MCF 10A (cell line): ENCODE measurements around the gene SEPTIN8. TPM values are rescaled to one million over a fixed set of nuclear protein-coding genes. Genes with fewer than 3 reads are reported as not detected.

ENCODE experiments used
- BruUV-seq: library from RNA; stranded (reverse); fragments of 400-500 nt; replicated peaks from 2 replicates; lab custom pipeline; 2021; lab: Mats Ljungman, UMichigan
- CTCF ChIA-PET: fragments of 300-600 bp; sonication (Branson Sonifier 250); formaldehyde crosslinking; extraction: SDS; loops from one replicate; lab custom pipeline; 2021; ENCODE audit warnings: antibody characterized with exemption, inconsistent platforms; lab: Yijun Ruan, JAX
- POLR2A ChIA-PET: fragments of 300-600, 350-650 bp; sonication (Branson Sonifier 250); formaldehyde crosslinking; extraction: SDS; loops from one replicate; lab custom pipeline; 2020; ENCODE audit warnings: antibody characterized with exemption, inconsistent platforms; lab: Yijun Ruan, JAX
- DNase-seq: peaks from one replicate; pipeline ENCODE4 v3.0.0-alpha.2; 2018; ENCODE audit not compliant: unreplicated experiment
- H3K27ac Mint-ChIP-seq: one replicate; pipeline ENCODE4 v1.8.0; 2022; ENCODE audit warnings: mild to moderate bottlenecking, low read depth, mixed read lengths; ENCODE audit not compliant: unreplicated experiment
- H3K27me3 Mint-ChIP-seq: one replicate; pipeline ENCODE4 v1.8.0; 2022; ENCODE audit warnings: mixed read lengths; ENCODE audit not compliant: insufficient read depth, unreplicated experiment
- H3K36me3 Mint-ChIP-seq: one replicate; pipeline ENCODE4 v1.8.0; 2022; ENCODE audit warnings: mild to moderate bottlenecking, moderate library complexity, mixed read lengths; ENCODE audit not compliant: insufficient read depth, unreplicated experiment
- H3K4me1 Mint-ChIP-seq: one replicate; pipeline ENCODE4 v1.8.0; 2022; ENCODE audit warnings: mixed read lengths; ENCODE audit not compliant: insufficient read depth, unreplicated experiment
- H3K4me3 Mint-ChIP-seq: one replicate; pipeline ENCODE4 v1.8.0; 2022; ENCODE audit warnings: mild to moderate bottlenecking, moderate library complexity, mixed read lengths; ENCODE audit not compliant: unreplicated experiment
- H3K9me3 Mint-ChIP-seq: one replicate; pipeline ENCODE4 v1.8.0; 2022; ENCODE audit warnings: mixed read lengths; ENCODE audit not compliant: unreplicated experiment
- intact Hi-C: fragments of 100-400 bp; cut with micrococcal nuclease; formaldehyde crosslinking; loops from 2 replicates; pipeline ENCODE4 v1.14.1; 2022
- total RNA-seq: library from RNA; stranded (reverse); gene quantifications from 2 replicates; pipeline ENCODE4 v1.2.3, GENCODE V29; 2022
- TF ChIP-seq, protein P1 (sequence below): fragments of 200-600 bp; IDR thresholded peaks from one replicate; pipeline ENCODE4 v1.8.0; 2022; ENCODE audit warnings: antibody characterized with exemption, mild to moderate bottlenecking; ENCODE audit not compliant: unreplicated experiment

SEPTIN8 gene
- total RNA-seq, 1 experiment from 2014 or later = 34.8 TPM

DNA sequence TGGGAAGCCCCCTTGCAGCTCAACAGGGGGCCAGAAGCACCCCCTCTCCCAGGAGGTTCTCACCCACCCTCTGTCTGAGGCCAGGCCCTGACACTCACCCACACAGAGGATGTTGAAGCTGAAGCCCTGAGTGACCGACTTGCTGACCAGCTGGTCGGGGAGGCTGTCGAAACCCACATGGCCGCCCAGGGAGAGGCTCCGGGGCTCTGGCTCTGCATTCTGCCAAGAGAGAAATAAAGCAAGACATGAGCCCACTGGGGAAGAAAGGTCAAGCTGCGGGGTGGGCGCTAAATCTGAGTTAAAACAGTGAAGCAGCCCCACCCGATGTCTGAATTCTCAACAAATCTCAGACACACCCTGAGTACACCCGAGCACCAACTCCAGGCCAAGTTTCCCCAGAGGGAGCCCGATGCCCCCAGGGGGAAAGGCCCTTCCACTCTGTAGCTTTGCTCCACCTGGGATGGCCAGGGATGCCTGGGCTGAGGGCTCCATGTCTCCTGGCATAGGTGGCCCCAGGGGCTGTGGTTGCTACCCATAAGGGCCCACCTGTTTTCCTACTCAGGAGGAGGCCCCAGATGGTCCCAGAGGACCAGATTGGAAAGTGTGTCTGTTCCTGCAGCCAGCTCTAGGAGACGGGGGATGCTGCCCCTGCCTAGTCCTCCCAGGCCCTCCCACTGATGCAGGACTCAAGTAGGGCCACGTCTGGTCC, 11.6 kb downstream of the SEPTIN8 start:
- no peak overlapping the region for H3K4me3 Mint-ChIP-seq
- no TSS peak for BruUV-seq
- peaks cover 16% of the 10 kb centered on the region for H3K36me3 Mint-ChIP-seq
- intact Hi-C loops = no loop called here
- H3K9me3 Mint-ChIP-seq = no peaks in the 10 kb centered on the region
- H3K4me1 Mint-ChIP-seq = no peaks in the 10 kb centered on the region
- CTCF ChIA-PET = interaction anchor here (1.2 kb wide), 1 partner anchor 99 kb away, joined by 3 read pairs; no protein-coding TSS in a partner anchor
- no peak overlapping the region for H3K27ac Mint-ChIP-seq
- POLR2A ChIA-PET = interaction anchor here (0.7 kb wide), 1 partner anchor 16 kb away, joined by 4 read pairs; no protein-coding TSS in a partner anchor
- no peak for DNase-seq
- TF ChIP-seq, protein P1, sequence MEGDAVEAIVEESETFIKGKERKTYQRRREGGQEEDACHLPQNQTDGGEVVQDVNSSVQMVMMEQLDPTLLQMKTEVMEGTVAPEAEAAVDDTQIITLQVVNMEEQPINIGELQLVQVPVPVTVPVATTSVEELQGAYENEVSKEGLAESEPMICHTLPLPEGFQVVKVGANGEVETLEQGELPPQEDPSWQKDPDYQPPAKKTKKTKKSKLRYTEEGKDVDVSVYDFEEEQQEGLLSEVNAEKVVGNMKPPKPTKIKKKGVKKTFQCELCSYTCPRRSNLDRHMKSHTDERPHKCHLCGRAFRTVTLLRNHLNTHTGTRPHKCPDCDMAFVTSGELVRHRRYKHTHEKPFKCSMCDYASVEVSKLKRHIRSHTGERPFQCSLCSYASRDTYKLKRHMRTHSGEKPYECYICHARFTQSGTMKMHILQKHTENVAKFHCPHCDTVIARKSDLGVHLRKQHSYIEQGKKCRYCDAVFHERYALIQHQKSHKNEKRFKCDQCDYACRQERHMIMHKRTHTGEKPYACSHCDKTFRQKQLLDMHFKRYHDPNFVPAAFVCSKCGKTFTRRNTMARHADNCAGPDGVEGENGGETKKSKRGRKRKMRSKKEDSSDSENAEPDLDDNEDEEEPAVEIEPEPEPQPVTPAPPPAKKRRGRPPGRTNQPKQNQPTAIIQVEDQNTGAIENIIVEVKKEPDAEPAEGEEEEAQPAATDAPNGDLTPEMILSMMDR = no peak
- no peaks in the 10 kb centered on the region for H3K27me3 Mint-ChIP-seq

DNA sequence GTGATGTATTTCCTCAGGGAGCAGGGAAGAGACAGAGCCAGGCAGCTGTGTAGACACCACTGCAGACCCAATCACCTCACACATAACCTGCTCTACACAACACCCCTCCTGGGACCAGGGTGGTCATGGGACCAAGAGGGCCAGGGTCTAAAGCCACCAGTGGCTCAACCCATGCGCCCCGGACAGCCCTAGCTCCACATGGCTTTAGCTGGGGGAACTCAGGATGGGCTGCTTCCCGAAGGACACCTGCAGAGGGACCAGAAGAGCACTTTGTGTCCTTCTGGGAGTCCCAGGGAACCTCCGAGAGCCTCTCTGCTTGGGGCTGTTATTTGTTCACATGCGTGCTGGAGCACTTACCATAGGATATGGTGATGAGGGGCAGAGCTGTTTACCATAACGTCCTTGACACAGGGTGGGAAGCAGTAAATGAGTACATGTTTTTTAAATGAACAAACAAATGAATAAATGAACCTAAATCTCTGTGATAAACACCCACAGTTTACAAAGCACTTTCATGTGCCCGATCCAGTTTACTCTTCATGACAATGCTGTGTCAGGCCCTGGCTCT, 12.3 kb downstream of the SEPTIN8 start:
- intact Hi-C loops = no loop called here
- POLR2A ChIA-PET = interaction anchor here (0.6 kb wide), 1 partner anchor 136 kb away, joined by 3 read pairs; no protein-coding TSS in a partner anchor

DNA sequence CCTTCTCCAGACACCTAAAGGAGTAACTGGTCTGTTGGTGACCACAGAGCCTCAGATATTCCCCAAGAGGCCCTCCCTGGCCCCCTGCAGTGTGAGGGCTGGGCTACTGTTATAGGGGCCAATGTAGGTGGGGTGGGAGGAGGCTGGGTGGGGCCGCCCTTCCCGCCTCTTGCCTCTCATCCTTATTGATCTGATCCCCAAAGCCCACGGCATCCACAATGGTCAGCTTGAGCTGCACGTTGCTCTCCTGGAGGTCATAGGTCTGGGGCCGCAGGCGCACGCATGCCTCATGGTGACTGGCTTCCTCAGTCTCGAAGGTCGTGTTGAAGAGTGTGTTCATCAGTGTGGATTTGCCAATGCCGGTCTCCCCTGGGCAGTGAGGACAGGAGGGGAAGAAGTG, 13.0 kb downstream of the SEPTIN8 start:
- H3K27me3 Mint-ChIP-seq = no peaks in the 10 kb centered on the region
- H3K4me1 Mint-ChIP-seq = no peaks in the 10 kb centered on the region
- peaks cover 16% of the 10 kb centered on the region for H3K36me3 Mint-ChIP-seq
- H3K27ac Mint-ChIP-seq = no peak overlapping the region
- TF ChIP-seq, protein P1 = no peak
- CTCF ChIA-PET = interaction anchor here (0.7 kb wide), 2 partner anchors 55 to 57 kb away, joined by 3 to 4 read pairs; no protein-coding TSS in a partner anchor
- no peaks in the 10 kb centered on the region for H3K9me3 Mint-ChIP-seq
- POLR2A ChIA-PET = no interaction called here
- intact Hi-C loops = no loop called here
- no peak overlapping the region for H3K4me3 Mint-ChIP-seq
- DNase-seq = no peak
- no TSS peak for BruUV-seq

More for the DNA sequence above, 12.3 kb downstream of the SEPTIN8 start:
- no peak for DNase-seq
- Mint-ChIP-seq H3K27me3 (no peaks in the 10 kb centered on the region), H3K9me3 (no peaks in the 10 kb centered on the region), H3K4me3 (no peak overlapping the region), H3K27ac (no peak overlapping the region), H3K36me3 (peaks cover 16% of the 10 kb centered on the region), H3K4me1 (no peaks in the 10 kb centered on the region)
- BruUV-seq = no TSS peak
- TF ChIP-seq, protein P1 = no peak
- CTCF ChIA-PET = interaction anchor here (0.5 to 0.7 kb wide), 3 partner anchors 37 to 56 kb away, joined by 3 to 4 read pairs (median 3); no protein-coding TSS in a partner anchor
